ENCODE data around the gene TKFC. TPM values are rescaled to one million over a fixed set of nuclear protein-coding genes. Genes with fewer than 3 reads are reported as not detected.

Gene TKFC
- total RNA-seq, 1 donor from 2014 or later, result 7.3 TPM

- H3K36me3 ChIP-seq, result peaks cover 64 to 87% of the 10 kb centered on the region in 2 donors
- no peak for TF ChIP-seq CTCF (IDR thresholded peaks at IDR 0.05)
These were observed 7.2 kb upstream of the TKFC start for GRCh38 chr11:61325649-61326414.

GRCh38 chr11:61327669-61328071 is 5.4 kb upstream of the TKFC start:
- peaks cover 0 to 11% of the 10 kb centered on the region in 2 donors for H3K4me1 ChIP-seq
- DNase-seq (ENCODE audit: low spot score in 2 of 2), result no peak
- intact Hi-C loops (cut with DNase I), result no loop called here
- H3K27ac ChIP-seq, result no peak overlapping the region
- peaks cover 46 to 68% of the 10 kb centered on the region in 2 donors for H3K36me3 ChIP-seq
- TF ChIP-seq CTCF (IDR thresholded peaks at IDR 0.05), result no peak
- H3K4me3 ChIP-seq, result no peak overlapping the region
- H3K9me3 ChIP-seq, result no peaks in the 10 kb centered on the region
- no peaks in the 10 kb centered on the region for H3K27me3 ChIP-seq

More at GRCh38 chr11:61325649-61326414, 7.2 kb upstream of the TKFC start:
- intact Hi-C loops (cut with DNase I), result no loop called here
- H3K4me3 ChIP-seq, result no peak overlapping the region
- no peaks in the 10 kb centered on the region for H3K9me3 ChIP-seq
- DNase-seq (ENCODE audit: low spot score in 2 of 2), result no peak
- H3K27me3 ChIP-seq, result no peaks in the 10 kb centered on the region
- H3K27ac ChIP-seq, result no peak overlapping the region
- no peaks in the 10 kb centered on the region for H3K4me1 ChIP-seq

- no peak for DNase-seq (ENCODE audit: low spot score in 2 of 2)
- H3K9me3 ChIP-seq, result no peaks in the 10 kb centered on the region
- no peaks in the 10 kb centered on the region for H3K27me3 ChIP-seq
- H3K4me3 ChIP-seq, result no peak overlapping the region
- TF ChIP-seq CTCF (IDR thresholded peaks at IDR 0.05), result no peak
- H3K4me1 ChIP-seq, result peaks cover 0 to 11% of the 10 kb centered on the region in 2 donors
- H3K27ac ChIP-seq, result no peak overlapping the region
- intact Hi-C loops (cut with DNase I), result no loop called here
- peaks cover 39 to 62% of the 10 kb centered on the region in 2 donors for H3K36me3 ChIP-seq
These were observed 4.7 kb upstream of the TKFC start for GRCh38 chr11:61328351-61328750.

- no peak overlapping the region for H3K27ac ChIP-seq
- no peak for DNase-seq (ENCODE audit: low spot score in 2 of 2)
- no peaks in the 10 kb centered on the region for H3K9me3 ChIP-seq
- peaks cover 25 to 47% of the 10 kb centered on the region in 2 donors for H3K36me3 ChIP-seq
- intact Hi-C loops (cut with DNase I), result no loop called here
- H3K4me1 ChIP-seq, result peaks cover 0 to 15% of the 10 kb centered on the region in 2 donors
- no peak for TF ChIP-seq CTCF (IDR thresholded peaks at IDR 0.05)
- no peaks in the 10 kb centered on the region for H3K27me3 ChIP-seq
- H3K4me3 ChIP-seq, result no peak overlapping the region
These were observed 3.2 kb upstream of the TKFC start for GRCh38 chr11:61329871-61330270.

GRCh38 chr11:61331651-61332050 is 1.4 kb upstream of the TKFC start:
- intact Hi-C loops (cut with DNase I), result loop anchor here (2.0 kb wide), 1 partner anchor 97 kb away; the partner anchor contains the start of gene CPSF7
- no peaks in the 10 kb centered on the region for H3K9me3 ChIP-seq
- no peak for TF ChIP-seq CTCF (IDR thresholded peaks at IDR 0.05)
- peaks cover 0 to 20% of the 10 kb centered on the region in 2 donors for H3K4me1 ChIP-seq
- peak overlapping the region; percentile 97 to 98 for H3K4me3 ChIP-seq
- peaks cover 9 to 29% of the 10 kb centered on the region in 2 donors for H3K36me3 ChIP-seq
- no peak for DNase-seq (ENCODE audit: low spot score in 2 of 2)
- H3K27me3 ChIP-seq, result no peaks in the 10 kb centered on the region
- no peak overlapping the region for H3K27ac ChIP-seq
